ENCODE measurements around the gene PRKAR1B.
A peak's percentile ranks its signal among the peaks of the same experiment; 100 is the strongest.

Gene PRKAR1B

GRCh38 chr7:664997-665735 lies 61.9 kb downstream of the PRKAR1B start:
- H2BK12ac ChIP-seq (ENCODE audit: low read length in 2 of 2) = no peak overlapping the region
- no peaks in the 10 kb centered on the region for H3K27me3 ChIP-seq (ENCODE audit: control insufficient read depth in 1 of 2, insufficient read depth in 1 of 2, low read length in 2 of 2)
- H2AK5ac ChIP-seq (ENCODE audit: low read length, severe bottlenecking) = no peak overlapping the region
- H2BK5ac ChIP-seq (ENCODE audit: low read depth, low read length, poor library complexity, severe bottlenecking) = no peak overlapping the region
- peak overlapping the region; percentile 2 for H3K9ac ChIP-seq (ENCODE audit: low read length)
- no peak overlapping the region for H3K18ac ChIP-seq (ENCODE audit: low read depth in 1 of 2, low read length in 2 of 2)
- no peak overlapping the region for H3K27ac ChIP-seq (ENCODE audit: low read length, poor library complexity, severe bottlenecking)
- peaks cover 0 to 15% of the 10 kb centered on the region in 2 experiments for H3K36me3 ChIP-seq (ENCODE audit: control insufficient read depth in 1 of 2, insufficient read depth in 2 of 2, low read depth in 1 of 2, low read length in 2 of 2)
- peaks cover 18% of the 10 kb centered on the region for H3K4me1 ChIP-seq (ENCODE audit: control insufficient read depth, insufficient read depth, low read depth, low read length)
- DNase-seq = no peak
- H3K14ac ChIP-seq (ENCODE audit: low read length in 2 of 2) = no peak overlapping the region
- WGBS = 85% methylated on average over 20 of the region's 20 CpGs
- H3K4ac ChIP-seq (ENCODE audit: low read depth in 1 of 2, low read length in 2 of 2) = no peak overlapping the region
- H2BK15ac ChIP-seq (ENCODE audit: low read depth, poor library complexity, severe bottlenecking) = no peak overlapping the region
- no peak overlapping the region for H4K8ac ChIP-seq (ENCODE audit: low read length)
- H3K4me3 ChIP-seq (ENCODE audit: insufficient read depth in 1 of 2, low read depth in 1 of 2, low read length in 2 of 2) = no peak overlapping the region
- H2AFZ ChIP-seq (ENCODE audit: low read depth, low read length) = no peak overlapping the region
- H3K79me1 ChIP-seq (replicated peaks; ENCODE audit: low read length, poor library complexity, severe bottlenecking) = no peaks in the 10 kb centered on the region
- H3K4me2 ChIP-seq (ENCODE audit: low read length, poor library complexity, severe bottlenecking) = no peak overlapping the region
- no peak overlapping the region for H2BK120ac ChIP-seq (ENCODE audit: low read depth, low read length)
- H3K23ac ChIP-seq (ENCODE audit: low read length in 2 of 2) = no peak overlapping the region
- H3K9me3 ChIP-seq (ENCODE audit: control insufficient read depth, low read length) = no peaks in the 10 kb centered on the region
- no peak overlapping the region for H4K91ac ChIP-seq (ENCODE audit: low read length)

DNA sequence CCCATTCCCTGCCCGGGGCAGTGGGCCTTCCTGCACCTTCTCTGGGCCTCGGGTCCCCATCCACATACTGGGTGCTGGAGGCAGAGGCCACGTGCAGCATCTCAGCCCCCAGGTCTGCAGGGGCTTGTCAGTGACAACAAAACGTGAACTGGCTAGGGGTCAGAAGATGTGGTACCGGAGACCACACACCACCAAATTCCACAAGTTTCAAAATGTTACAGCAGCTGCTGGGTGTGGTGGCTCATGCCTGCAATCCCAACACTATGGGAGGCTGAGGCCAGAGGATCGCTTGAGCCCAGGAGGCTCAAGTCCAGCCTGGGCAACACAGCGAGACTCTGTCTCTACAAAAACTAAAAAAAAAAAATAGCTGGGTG lies 62.7 kb downstream of the PRKAR1B start:
- 91% methylated on average over 5 of the region's 7 CpGs for WGBS
- no peak overlapping the region for H3K9ac ChIP-seq (ENCODE audit: low read length)

DNA sequence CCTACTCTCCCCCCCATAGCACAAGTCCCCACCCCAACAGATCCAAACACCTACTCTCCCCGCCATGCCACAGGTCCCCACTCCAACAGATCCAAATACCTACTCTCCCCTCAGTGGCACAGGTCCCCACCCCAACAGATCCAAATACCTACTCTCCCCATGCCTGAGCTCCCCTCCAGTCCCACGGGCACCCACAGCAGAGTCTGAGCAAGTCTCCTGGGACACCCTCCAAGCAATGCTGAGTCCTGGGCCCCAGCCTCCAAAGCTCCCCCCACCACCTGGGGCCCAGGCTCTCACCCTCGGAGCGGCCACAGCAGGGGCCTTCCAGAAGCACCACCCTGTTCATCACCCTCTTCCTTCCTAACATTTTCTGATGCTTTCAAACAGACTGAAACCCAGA lies 64.5 kb downstream of the PRKAR1B start:
- Histone ChIP-seq H3K27me3 (ENCODE audit: control insufficient read depth in 1 of 2, insufficient read depth in 1 of 2, low read length in 2 of 2) (no peaks in the 10 kb centered on the region), H3K4me3 (ENCODE audit: insufficient read depth in 1 of 2, low read depth in 1 of 2, low read length in 2 of 2) (no peak overlapping the region), H3K4me2 (ENCODE audit: low read length, poor library complexity, severe bottlenecking) (no peak overlapping the region), H2BK5ac (ENCODE audit: low read depth, low read length, poor library complexity, severe bottlenecking) (no peak overlapping the region), H3K9me3 (ENCODE audit: control insufficient read depth, low read length) (no peaks in the 10 kb centered on the region), H4K91ac (ENCODE audit: low read length) (no peak overlapping the region), H4K8ac (ENCODE audit: low read length) (no peak overlapping the region), H3K23ac (ENCODE audit: low read length in 2 of 2) (no peak overlapping the region), H2AFZ (ENCODE audit: low read depth, low read length) (no peak overlapping the region), H2AK5ac (ENCODE audit: low read length, severe bottlenecking) (no peak overlapping the region), H2BK120ac (ENCODE audit: low read depth, low read length) (no peak overlapping the region), H3K36me3 (ENCODE audit: control insufficient read depth in 1 of 2, insufficient read depth in 2 of 2, low read depth in 1 of 2, low read length in 2 of 2) (peaks cover 0 to 15% of the 10 kb centered on the region in 2 experiments), H3K27ac (ENCODE audit: low read length, poor library complexity, severe bottlenecking) (no peak overlapping the region), H2BK12ac (ENCODE audit: low read length in 2 of 2) (no peak overlapping the region), H3K14ac (ENCODE audit: low read length in 2 of 2) (no peak overlapping the region), H3K9ac (ENCODE audit: low read length) (no peak overlapping the region), H3K4ac (ENCODE audit: low read depth in 1 of 2, low read length in 2 of 2) (no peak overlapping the region), H2BK15ac (ENCODE audit: low read depth, poor library complexity, severe bottlenecking) (peak overlapping the region; percentile 36), H3K18ac (ENCODE audit: low read depth in 1 of 2, low read length in 2 of 2) (no peak overlapping the region), H3K79me1 (replicated peaks; ENCODE audit: low read length, poor library complexity, severe bottlenecking) (no peaks in the 10 kb centered on the region), H3K4me1 (ENCODE audit: control insufficient read depth, insufficient read depth, low read depth, low read length) (peaks cover 18% of the 10 kb centered on the region)
- 94% methylated on average over 4 of the region's 4 CpGs for WGBS
- DNase-seq = no peak

More for the DNA sequence above, 62.7 kb downstream of the PRKAR1B start:
- H2AFZ ChIP-seq (ENCODE audit: low read depth, low read length) = no peak overlapping the region
- H3K4me3 ChIP-seq (ENCODE audit: insufficient read depth in 1 of 2, low read depth in 1 of 2, low read length in 2 of 2) = no peak overlapping the region
- no peak overlapping the region for H2BK15ac ChIP-seq (ENCODE audit: low read depth, poor library complexity, severe bottlenecking)
- no peak overlapping the region for H4K91ac ChIP-seq (ENCODE audit: low read length)
- no peak overlapping the region for H2AK5ac ChIP-seq (ENCODE audit: low read length, severe bottlenecking)
- H2BK120ac ChIP-seq (ENCODE audit: low read depth, low read length) = no peak overlapping the region
- no peaks in the 10 kb centered on the region for H3K9me3 ChIP-seq (ENCODE audit: control insufficient read depth, low read length)
- no peak overlapping the region for H4K8ac ChIP-seq (ENCODE audit: low read length)
- H3K18ac ChIP-seq (ENCODE audit: low read depth in 1 of 2, low read length in 2 of 2) = no peak overlapping the region
- H3K27ac ChIP-seq (ENCODE audit: low read length, poor library complexity, severe bottlenecking) = no peak overlapping the region
- peaks cover 0 to 13% of the 10 kb centered on the region in 2 experiments for H3K36me3 ChIP-seq (ENCODE audit: control insufficient read depth in 1 of 2, insufficient read depth in 2 of 2, low read depth in 1 of 2, low read length in 2 of 2)
- H3K79me1 ChIP-seq (replicated peaks; ENCODE audit: low read length, poor library complexity, severe bottlenecking) = no peaks in the 10 kb centered on the region
- no peak overlapping the region for H2BK12ac ChIP-seq (ENCODE audit: low read length in 2 of 2)
- no peak overlapping the region for H3K23ac ChIP-seq (ENCODE audit: low read length in 2 of 2)
- H3K27me3 ChIP-seq (ENCODE audit: control insufficient read depth in 1 of 2, insufficient read depth in 1 of 2, low read length in 2 of 2) = no peaks in the 10 kb centered on the region
- no peak overlapping the region for H3K4ac ChIP-seq (ENCODE audit: low read depth in 1 of 2, low read length in 2 of 2)
- H3K4me2 ChIP-seq (ENCODE audit: low read length, poor library complexity, severe bottlenecking) = no peak overlapping the region
- no peak for DNase-seq
- H3K4me1 ChIP-seq (ENCODE audit: control insufficient read depth, insufficient read depth, low read depth, low read length) = peaks cover 18% of the 10 kb centered on the region
- no peak overlapping the region for H2BK5ac ChIP-seq (ENCODE audit: low read depth, low read length, poor library complexity, severe bottlenecking)
- H3K14ac ChIP-seq (ENCODE audit: low read length in 2 of 2) = no peak overlapping the region

DNA sequence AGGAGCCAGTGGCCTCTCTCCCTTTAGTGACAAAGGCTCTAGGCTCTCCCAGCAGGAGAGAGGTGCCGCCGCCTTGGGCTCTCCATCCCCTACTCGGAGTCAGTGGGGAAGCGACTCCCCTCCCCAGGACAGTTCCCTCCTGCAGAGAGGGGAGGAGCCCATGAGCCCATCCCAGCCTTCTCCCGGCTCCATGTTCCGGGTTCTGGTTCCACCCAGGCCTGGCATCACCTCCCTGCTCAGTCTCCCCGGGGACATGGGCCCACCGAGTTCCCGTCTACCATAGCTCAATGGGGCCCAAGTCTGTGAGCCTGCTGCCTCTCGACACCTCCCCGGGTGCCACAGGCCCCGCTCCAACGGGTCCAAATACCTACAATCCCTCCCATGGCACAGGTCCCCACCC lies 67.1 kb downstream of the PRKAR1B start:
- no peak overlapping the region for H2AK5ac ChIP-seq (ENCODE audit: low read length, severe bottlenecking)
- no peak overlapping the region for H3K23ac ChIP-seq (ENCODE audit: low read length in 2 of 2)
- H3K9me3 ChIP-seq (ENCODE audit: control insufficient read depth, low read length) = no peaks in the 10 kb centered on the region
- no peak overlapping the region for H3K9ac ChIP-seq (ENCODE audit: low read length)
- H3K4me3 ChIP-seq (ENCODE audit: insufficient read depth in 1 of 2, low read depth in 1 of 2, low read length in 2 of 2) = no peak overlapping the region
- no peaks in the 10 kb centered on the region for H3K27me3 ChIP-seq (ENCODE audit: control insufficient read depth in 1 of 2, insufficient read depth in 1 of 2, low read length in 2 of 2)
- H3K4ac ChIP-seq (ENCODE audit: low read depth in 1 of 2, low read length in 2 of 2) = no peak overlapping the region
- no peak overlapping the region for H2AFZ ChIP-seq (ENCODE audit: low read depth, low read length)
- peaks cover 10% of the 10 kb centered on the region for H3K4me1 ChIP-seq (ENCODE audit: control insufficient read depth, insufficient read depth, low read depth, low read length)
- no peak overlapping the region for H2BK15ac ChIP-seq (ENCODE audit: low read depth, poor library complexity, severe bottlenecking)
- no peak overlapping the region for H2BK120ac ChIP-seq (ENCODE audit: low read depth, low read length)
- no peak overlapping the region for H3K27ac ChIP-seq (ENCODE audit: low read length, poor library complexity, severe bottlenecking)
- H3K79me1 ChIP-seq (replicated peaks; ENCODE audit: low read length, poor library complexity, severe bottlenecking) = no peaks in the 10 kb centered on the region
- H3K36me3 ChIP-seq (ENCODE audit: control insufficient read depth in 1 of 2, insufficient read depth in 2 of 2, low read depth in 1 of 2, low read length in 2 of 2) = peaks cover 0 to 2% of the 10 kb centered on the region in 2 experiments
- no peak overlapping the region for H4K8ac ChIP-seq (ENCODE audit: low read length)
- H4K91ac ChIP-seq (ENCODE audit: low read length) = no peak overlapping the region
- H3K4me2 ChIP-seq (ENCODE audit: low read length, poor library complexity, severe bottlenecking) = no peak overlapping the region
- H2BK12ac ChIP-seq (ENCODE audit: low read length in 2 of 2) = no peak overlapping the region
- WGBS = 93% methylated on average over 13 of the region's 13 CpGs
- no peak for DNase-seq
- no peak overlapping the region for H2BK5ac ChIP-seq (ENCODE audit: low read depth, low read length, poor library complexity, severe bottlenecking)
- H3K14ac ChIP-seq (ENCODE audit: low read length in 2 of 2) = no peak overlapping the region
- H3K18ac ChIP-seq (ENCODE audit: low read depth in 1 of 2, low read length in 2 of 2) = no peak overlapping the region
